NCI-H524 (cell line): Measurements from ENCODE around the gene PAPOLA.
"Not testable (repeated sequence)": the region's sequence is repeated elsewhere in the genome, so short reads cannot be mapped to it uniquely, and the experiment has no call there.

Experiments used
- DNase-seq, 2 experiments: peaks; one replicate each; lab custom pipeline; 2025; lab: John Stamatoyannopoulos, UW

Gene PAPOLA

GRCh38 chr14:96502621-96503305 lies 581 bp downstream of the PAPOLA start:
- peak; percentile 41 to 62 for DNase-seq

GRCh38 chr14:96503306-96503679 lies 1.1 kb downstream of the PAPOLA start:
- DNase-seq, result no peak

GRCh38 chr14:96504353-96504752 lies 2.2 kb downstream of the PAPOLA start:
- DNase-seq, result not testable (repeated sequence)

- DNase-seq, result no peak
Measured at GRCh38 chr14:96507723-96508122, 5.5 kb downstream of the PAPOLA start.

GRCh38 chr14:96508900-96509299 lies 6.7 kb downstream of the PAPOLA start:
- no peak for DNase-seq

- no peak for DNase-seq
Measured at GRCh38 chr14:96509457-96510090, 7.4 kb downstream of the PAPOLA start.

- no peak for DNase-seq
Measured at GRCh38 chr14:96511146-96511545, 9.0 kb downstream of the PAPOLA start.

- no peak for DNase-seq
Measured at GRCh38 chr14:96511667-96512066, 9.5 kb downstream of the PAPOLA start.

- no peak for DNase-seq
Measured at GRCh38 chr14:96512122-96512521, 9.9 kb downstream of the PAPOLA start.

- no peak for DNase-seq
Measured at GRCh38 chr14:96512602-96513397, 10.6 kb downstream of the PAPOLA start.

GRCh38 chr14:96514694-96515093 lies 12.5 kb downstream of the PAPOLA start:
- no peak for DNase-seq

- DNase-seq, result no peak
Measured at GRCh38 chr14:96515731-96516130, 13.5 kb downstream of the PAPOLA start.

- DNase-seq, result no peak
Measured at GRCh38 chr14:96516351-96516750, 14.2 kb downstream of the PAPOLA start.

- DNase-seq, result no peak
Measured at GRCh38 chr14:96519970-96520369, 17.8 kb downstream of the PAPOLA start.

- DNase-seq, result no peak
Measured at GRCh38 chr14:96525452-96525851, 23.3 kb downstream of the PAPOLA start.

- no peak for DNase-seq
Measured at GRCh38 chr14:96532632-96533031, 30.4 kb downstream of the PAPOLA start.

GRCh38 chr14:96536807-96537206 lies 34.6 kb downstream of the PAPOLA start:
- no peak for DNase-seq

- no peak for DNase-seq
Measured at GRCh38 chr14:96538097-96538989, 36.2 kb downstream of the PAPOLA start.

GRCh38 chr14:96538990-96539317 lies 36.8 kb downstream of the PAPOLA start:
- DNase-seq, result no peak

GRCh38 chr14:96554315-96554910 lies 52.2 kb downstream of the PAPOLA start:
- DNase-seq, result peak; percentile 22 to 74

GRCh38 chr14:96559571-96559970 lies 57.4 kb downstream of the PAPOLA start:
- DNase-seq, result no peak

GRCh38 chr14:96564389-96564788 lies 62.2 kb downstream of the PAPOLA start:
- peak in 1 of 2 experiments; percentile 43 for DNase-seq
